Measurements from ENCODE around the gene PHACTR1. TPM values are rescaled to one million over a fixed set of nuclear protein-coding genes. Genes with fewer than 3 reads are reported as not detected.

PHACTR1 gene
- polyA plus RNA-seq, 3 donors, result 1.3 to 3.2 (median 1.6) TPM

DNA sequence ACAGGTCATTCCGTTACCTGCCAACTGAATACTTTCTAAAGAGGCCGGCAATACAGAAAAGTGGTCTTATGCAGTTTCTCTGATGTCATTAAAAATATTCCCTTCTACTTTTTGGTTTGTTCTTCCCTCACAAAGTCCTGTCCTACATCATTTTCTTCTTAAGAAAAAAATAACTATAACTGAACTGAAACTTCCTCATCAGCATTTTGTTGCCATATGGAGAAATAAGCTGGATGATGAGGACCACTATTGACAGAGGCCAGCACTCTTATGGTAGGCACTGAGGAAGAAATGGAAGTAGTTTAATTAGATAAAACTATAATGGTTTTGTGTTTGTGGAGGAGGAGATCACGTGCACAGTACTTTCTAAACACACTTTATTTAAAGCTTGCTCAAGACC is 274.9 kb downstream of the PHACTR1 start:
- no peak overlapping the region for H3K27ac ChIP-seq (ENCODE audit: low read depth, low read length)
- WGBS, 3 donors, result 90 to 97% (median 94%) methylated on average over 3 of the region's 3 CpGs

GRCh38 chr6:12992770-12993169 is 276.2 kb downstream of the PHACTR1 start:
- WGBS, 3 donors, result 66 to 90% (median 86%) methylated on average over 7 of the region's 7 CpGs
- no peak overlapping the region for H3K27ac ChIP-seq (ENCODE audit: low read depth, low read length)

DNA sequence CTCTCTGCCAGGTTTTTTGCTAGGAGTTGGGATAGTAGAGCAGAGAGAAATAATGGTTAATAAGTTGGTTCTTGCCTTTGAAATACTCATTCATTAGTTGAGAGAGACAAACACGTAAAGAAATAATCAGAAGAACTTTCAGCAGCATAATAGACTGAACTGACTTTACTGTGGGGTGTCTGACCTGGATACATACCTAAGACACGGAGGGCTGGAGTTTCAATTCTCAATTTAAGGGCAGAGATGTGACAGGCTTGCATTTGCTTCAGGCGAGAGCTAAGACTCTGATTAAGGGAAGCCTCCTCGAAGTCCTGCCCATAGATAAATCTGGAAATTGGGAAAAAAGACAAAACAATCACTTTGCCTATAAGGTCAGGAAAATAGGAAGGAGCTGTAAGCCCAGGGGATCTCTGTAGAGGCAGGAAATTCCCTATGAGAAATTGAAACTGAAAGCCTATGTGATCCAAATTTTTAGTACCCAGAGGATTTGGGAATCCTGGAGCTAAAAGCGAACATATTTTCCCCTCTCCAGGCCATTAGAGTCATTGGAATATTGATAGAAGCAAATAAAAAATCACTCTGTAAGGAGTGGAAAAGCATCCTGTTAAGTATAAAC is 276.8 kb downstream of the PHACTR1 start:
- no peak overlapping the region for H3K27ac ChIP-seq (ENCODE audit: low read depth, low read length)
- WGBS, 3 donors, result 57 to 75% (median 73%) methylated on average over 5 of the region's 5 CpGs

- WGBS, 3 donors, result 94 to 97% (median 95%) methylated on average over 4 of the region's 4 CpGs
- no peak overlapping the region for H3K27ac ChIP-seq (ENCODE audit: low read depth, low read length)
These were observed 278.9 kb downstream of the PHACTR1 start for GRCh38 chr6:12995419-12995818.

DNA sequence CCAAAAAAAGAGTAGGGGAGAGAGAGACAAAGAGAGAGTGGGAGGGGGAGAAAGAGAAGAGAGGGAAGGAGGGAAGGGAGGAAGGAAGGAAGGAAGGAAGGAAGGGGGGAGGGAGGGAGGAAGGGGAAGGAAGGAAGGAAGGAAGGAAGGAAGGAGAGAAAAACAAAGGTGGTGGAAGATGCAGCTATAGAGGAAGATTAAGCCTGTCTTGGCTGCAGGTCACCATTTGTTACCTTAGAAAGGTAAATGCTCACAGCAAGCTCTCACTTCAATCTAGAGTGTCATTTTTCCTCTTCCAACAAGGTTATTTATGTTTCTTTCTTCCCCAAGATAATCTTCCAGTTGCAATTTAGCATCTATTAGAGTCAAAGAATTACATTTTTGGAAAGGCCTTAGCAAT is 284.0 kb downstream of the PHACTR1 start:
- no peak overlapping the region for H3K27ac ChIP-seq (ENCODE audit: low read depth, low read length)

GRCh38 chr6:13001927-13002326 is 285.4 kb downstream of the PHACTR1 start:
- H3K27ac ChIP-seq (ENCODE audit: low read depth, low read length), result no peak overlapping the region
- WGBS, 3 donors, result 84 to 91% (median 89%) methylated on average over 3 of the region's 3 CpGs

DNA sequence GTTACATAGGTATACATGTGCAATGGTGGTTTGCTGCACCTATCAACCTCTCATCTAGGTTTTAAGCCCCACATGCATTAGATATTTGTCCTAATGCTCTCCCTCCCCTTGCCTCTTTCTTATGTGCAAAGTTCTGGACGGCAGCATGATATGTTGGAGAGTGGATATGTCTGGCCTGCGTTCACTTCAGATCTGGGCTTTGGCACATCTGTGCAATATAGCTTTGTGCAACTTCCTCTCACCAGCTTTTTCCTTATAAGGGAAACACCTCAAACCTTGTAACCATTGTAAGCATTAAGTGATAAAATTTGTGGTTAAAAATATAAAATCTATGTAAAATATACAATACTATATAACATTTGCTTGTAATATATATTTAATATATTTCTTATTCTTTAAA is 288.0 kb downstream of the PHACTR1 start:
- H3K27ac ChIP-seq (ENCODE audit: low read depth, low read length), result no peak overlapping the region
- 32 to 52% (median 45%) methylated on average over 2 of the region's 2 CpGs for WGBS, 3 donors

GRCh38 chr6:13005994-13006393 is 289.4 kb downstream of the PHACTR1 start:
- H3K27ac ChIP-seq (ENCODE audit: low read depth, low read length), result no peak overlapping the region
- 65 to 89% (median 88%) methylated on average over 5 of the region's 5 CpGs for WGBS, 3 donors

- no peak overlapping the region for H3K27ac ChIP-seq (ENCODE audit: low read depth, low read length)
- WGBS, 3 donors, result 77 to 84% (median 83%) methylated on average over 4 of the region's 4 CpGs
These were observed 290.2 kb downstream of the PHACTR1 start for GRCh38 chr6:13006578-13007300.

DNA sequence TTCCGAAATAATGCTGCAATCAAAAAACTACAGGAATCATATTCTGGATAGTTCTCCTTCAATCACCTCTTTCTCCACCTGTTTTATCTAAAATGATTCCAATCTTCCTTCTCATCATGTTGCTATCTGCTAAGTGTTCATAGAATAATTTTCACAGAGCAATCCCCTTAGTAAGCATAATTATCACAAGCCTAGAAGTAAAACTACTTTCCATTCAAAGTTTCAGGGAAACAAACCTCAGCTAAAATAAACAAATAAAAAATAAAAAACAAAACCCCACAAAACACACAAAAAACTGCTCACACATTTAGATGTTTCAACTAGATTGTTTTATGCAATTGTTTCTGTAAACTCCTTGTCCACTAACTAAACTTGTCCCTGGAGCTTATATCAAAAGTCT is 291.2 kb downstream of the PHACTR1 start:
- 90 to 94% (median 94%) methylated on average over 1 of the region's 1 CpG for WGBS, 3 donors
- no peak overlapping the region for H3K27ac ChIP-seq (ENCODE audit: low read depth, low read length)

GRCh38 chr6:13009031-13009430 is 292.5 kb downstream of the PHACTR1 start:
- no peak overlapping the region for H3K27ac ChIP-seq (ENCODE audit: low read depth, low read length)
- WGBS, 3 donors, result 88 to 96% (median 93%) methylated on average over 3 of the region's 3 CpGs

GRCh38 chr6:13009461-13009860 is 292.9 kb downstream of the PHACTR1 start:
- 90 to 97% (median 96%) methylated on average over 2 of the region's 2 CpGs for WGBS, 3 donors
- H3K27ac ChIP-seq (ENCODE audit: low read depth, low read length), result no peak overlapping the region

- WGBS, 3 donors, result 39 to 82% (median 78%) methylated on average over 5 of the region's 5 CpGs
- no peak overlapping the region for H3K27ac ChIP-seq (ENCODE audit: low read depth, low read length)
These were observed 295.1 kb downstream of the PHACTR1 start for GRCh38 chr6:13011612-13012146.

- no peak overlapping the region for H3K27ac ChIP-seq (ENCODE audit: low read depth, low read length)
- WGBS, 3 donors, result 43 to 59% (median 55%) methylated on average over 1 of the region's 1 CpG
These were observed 295.7 kb downstream of the PHACTR1 start for GRCh38 chr6:13012296-13012695.

- 5 to 9% (median 8%) methylated on average over 20 to 21 of the region's 21 CpGs for WGBS, 3 donors
- H3K27ac ChIP-seq (ENCODE audit: low read depth, low read length), result no peak overlapping the region
These were observed 296.6 kb downstream of the PHACTR1 start for GRCh38 chr6:13012977-13013680.

DNA sequence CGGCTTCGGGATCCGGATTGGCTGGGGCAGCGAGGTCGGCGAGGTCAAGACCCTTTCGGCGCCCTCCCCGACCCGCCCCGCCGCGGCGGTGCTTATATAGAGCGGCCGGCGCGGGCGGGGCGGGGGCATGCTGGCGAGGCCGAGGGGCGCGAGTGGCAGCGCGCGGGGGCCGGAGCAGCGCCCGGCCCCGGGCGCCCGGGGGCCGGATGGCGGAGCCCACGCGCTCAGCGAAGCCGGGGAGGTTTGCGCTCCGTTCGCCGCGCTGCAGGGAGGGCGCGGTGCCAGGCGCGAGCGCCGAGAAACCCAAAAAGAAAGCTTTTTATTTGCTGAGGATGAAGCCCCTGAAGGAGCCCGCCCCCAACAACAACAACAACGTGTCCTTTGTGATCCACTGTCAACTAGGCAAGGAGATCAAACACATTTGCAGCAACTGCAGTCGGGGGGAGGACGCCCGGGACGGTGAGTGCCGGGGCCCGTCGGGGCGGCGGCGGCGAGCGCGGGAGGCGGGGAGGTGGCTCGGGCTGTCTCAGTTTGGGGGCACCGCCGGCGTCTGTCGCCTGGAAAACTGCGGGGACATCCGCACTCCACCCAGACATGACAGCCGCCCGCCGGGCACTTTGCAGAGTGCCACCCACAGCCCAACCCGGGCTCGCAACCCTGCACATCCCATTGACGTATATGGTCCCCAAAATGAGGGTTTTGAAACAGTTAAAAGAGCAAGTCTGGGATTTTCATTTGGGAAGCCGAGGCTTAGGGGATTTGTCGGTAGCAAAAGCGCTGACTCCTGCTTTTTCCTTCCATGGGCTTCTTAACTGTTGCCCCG is 297.3 kb downstream of the PHACTR1 start:
- H3K27ac ChIP-seq (ENCODE audit: low read depth, low read length), result no peak overlapping the region

DNA sequence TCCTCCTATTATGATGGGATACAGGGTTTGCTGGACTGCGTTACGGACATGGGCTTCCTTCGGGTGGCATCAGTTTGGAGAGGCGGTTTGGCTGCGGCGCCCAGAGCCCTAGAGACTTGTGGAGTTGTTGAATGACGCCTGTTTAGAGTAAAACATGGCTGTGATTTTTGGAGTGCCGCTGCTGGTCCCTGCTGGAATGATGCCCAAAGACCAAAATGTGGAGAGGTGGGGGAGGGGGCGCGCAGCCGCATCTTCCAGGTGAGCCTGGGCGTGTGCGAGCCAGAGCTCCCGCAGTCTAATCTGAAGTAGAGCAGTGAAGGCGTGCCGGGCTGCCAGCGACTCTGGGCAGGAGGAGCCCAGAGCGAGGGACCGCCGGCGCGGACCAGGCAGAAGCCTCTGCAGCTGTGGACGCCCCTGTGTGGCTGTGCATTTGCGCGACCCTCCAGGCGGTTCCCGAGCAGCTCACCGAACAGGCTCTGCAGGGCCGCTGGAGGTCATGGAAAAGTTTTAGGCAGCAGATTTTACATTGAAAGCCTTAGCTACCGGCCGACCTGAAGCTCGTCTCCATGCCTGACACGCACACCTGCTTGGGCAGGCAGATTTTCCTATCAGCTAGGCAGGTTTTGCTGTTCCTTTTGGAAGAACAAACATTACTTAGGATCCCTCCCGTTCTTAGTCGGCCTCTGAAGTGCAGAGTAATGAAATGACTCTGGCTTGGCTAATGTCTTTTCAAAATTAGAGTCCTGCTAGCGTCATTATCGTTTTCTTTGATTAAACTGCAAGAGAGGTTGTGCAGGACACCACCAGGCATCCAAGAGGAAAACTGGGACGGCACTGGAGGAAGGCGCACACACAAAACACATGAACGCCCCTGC is 298.2 kb downstream of the PHACTR1 start:
- WGBS, 3 donors, result 13 to 62% (median 52%) methylated on average over 40 of the region's 40 CpGs
- no peak overlapping the region for H3K27ac ChIP-seq (ENCODE audit: low read depth, low read length)

More for the DNA sequence above, 297.3 kb downstream of the PHACTR1 start:
- 1 to 2% (median 2%) methylated on average over 82 to 83 of the region's 83 CpGs for WGBS, 3 donors

GRCh38 chr6:13015379-13015681 is 298.8 kb downstream of the PHACTR1 start:
- no peak overlapping the region for H3K27ac ChIP-seq (ENCODE audit: low read depth, low read length)
- WGBS, 3 donors, result 48 to 79% (median 78%) methylated on average over 3 of the region's 3 CpGs

Data from adipose tissue (tissue), 3 donors.